HL-60 (cell line): Measurements from ENCODE around the gene LCTL.

ENCODE experiments used
- DNase-seq, 2 experiments: peaks; one replicate each; pipeline ENCODE4 v3.0.0-alpha.2; 2010 to 2020; ENCODE audit warnings: low read depth in 1 of 2, low spot score in 1 of 2
- H3K27ac ChIP-seq: fragments of 250-450 bp; sonication (Bioruptor Pico); replicated peaks from 2 replicates; pipeline ENCODE4 v1.5.1; 2020; ENCODE audit warnings: mild to moderate bottlenecking, moderate library complexity
- H3K27me3 ChIP-seq: fragments of 250-450 bp; sonication (Bioruptor Pico); 2 replicates; pipeline ENCODE4 v1.5.1; 2021; ENCODE audit warnings: mild to moderate bottlenecking, moderate library complexity; ENCODE audit not compliant: insufficient read depth, poor library complexity, severe bottlenecking
- H3K4me3 ChIP-seq: replicated peaks from 2 replicates; pipeline ENCODE4 v1.5.1; 2011; ENCODE audit warnings: mild to moderate bottlenecking, control low read depth, low read length; ENCODE audit not compliant: insufficient read depth
- CTCF ChIP-seq: IDR thresholded peaks from one replicate; pipeline ENCODE4 v1.5.1; 2011; ENCODE audit warnings: low read length, control low read depth, inconsistent platforms; ENCODE audit not compliant: insufficient read depth
- GABPA ChIP-seq: IDR thresholded peaks from 2 replicates; pipeline ENCODE4 v1.6.1; 2012; ENCODE audit warnings: low read depth
- POLR2AphosphoS5 ChIP-seq: IDR thresholded peaks from 2 replicates; pipeline ENCODE4 v1.6.1; 2012; ENCODE audit warnings: low read depth
- REST ChIP-seq: IDR thresholded peaks from 2 replicates; pipeline ENCODE4 v1.6.1; 2012; ENCODE audit warnings: low read depth; ENCODE audit not compliant: insufficient replicate concordance
- SPI1 ChIP-seq: IDR thresholded peaks from 2 replicates; pipeline ENCODE4 v1.6.1; 2012; ENCODE audit warnings: low read depth, mild to moderate bottlenecking, borderline replicate concordance

Gene LCTL

GRCh38 chr15:66581972-66582537 is 16.3 kb upstream of the LCTL start:
- Histone ChIP-seq H3K27me3 (no peaks in the 10 kb centered on the region), H3K4me3 (no peak overlapping the region), H3K27ac (peak overlapping the region; percentile 52)
- TF ChIP-seq POLR2AphosphoS5 (0 out of 2 replicates have a peak, but pooled peaks have one; percentile 28), SPI1 (peak; percentile 85), REST (no peak), CTCF (no peak)
- peak; percentile 49 to 75 for DNase-seq

- TF ChIP-seq POLR2AphosphoS5 (no peak), CTCF (no peak), GABPA (no peak), SPI1 (no peak)
- H3K27me3 ChIP-seq, result no peaks in the 10 kb centered on the region
- no peak overlapping the region for H3K27ac ChIP-seq
- no peak overlapping the region for H3K4me3 ChIP-seq
- peak in 1 of 2 experiments; percentile 34 for DNase-seq
These were observed 14.8 kb upstream of the LCTL start for GRCh38 chr15:66580643-66581042.

GRCh38 chr15:66578286-66578875 is 12.6 kb upstream of the LCTL start:
- H3K27me3 ChIP-seq, result no peaks in the 10 kb centered on the region
- DNase-seq, result no peak
- TF ChIP-seq POLR2AphosphoS5 (no peak), CTCF (no peak), GABPA (no peak), REST (no peak), SPI1 (no peak)
- H3K4me3 ChIP-seq, result no peak overlapping the region
- H3K27ac ChIP-seq, result no peak overlapping the region

- no peak overlapping the region for H3K4me3 ChIP-seq
- no peak for DNase-seq
- no peak overlapping the region for H3K27ac ChIP-seq
These were observed 8.8 kb upstream of the LCTL start for GRCh38 chr15:66574596-66574950.

More at GRCh38 chr15:66574596-66574950, 8.8 kb upstream of the LCTL start:
- H3K27me3 ChIP-seq, result no peaks in the 10 kb centered on the region
- no peak for TF ChIP-seq CTCF
- TF ChIP-seq REST, result no peak
- TF ChIP-seq GABPA, result no peak
- TF ChIP-seq POLR2AphosphoS5, result no peak
- TF ChIP-seq SPI1, result no peak
